ENCODE results near the gene VMO1. TPM values are rescaled to one million over a fixed set of nuclear protein-coding genes. Genes with fewer than 3 reads are reported as not detected.
A peak's percentile ranks its signal among the peaks of the same experiment; 100 is the strongest.

Gene VMO1
- total RNA-seq, 1 experiment from 2014 or later: 1.2 TPM

DNA sequence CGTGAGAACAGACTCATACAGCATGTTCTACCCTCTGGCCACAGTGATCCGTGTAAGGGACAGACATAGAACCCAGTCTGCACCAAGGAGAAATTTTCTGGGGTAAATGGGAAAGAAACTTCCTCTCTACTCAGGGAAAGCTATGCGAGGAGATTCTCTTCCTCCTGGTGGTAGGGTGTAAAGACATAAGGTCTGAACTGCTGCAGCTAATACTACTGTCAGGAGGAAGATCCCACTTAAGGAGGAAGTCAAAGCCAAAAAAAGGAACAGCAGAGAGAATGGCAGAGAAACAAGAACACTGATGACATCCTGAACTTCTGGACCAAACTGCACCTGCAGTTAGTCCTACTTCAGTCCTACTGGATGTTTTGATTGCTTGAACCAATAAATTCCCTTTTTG lies 21.6 kb downstream of the VMO1 start (continued):
- TF ChIP-seq, protein P1, sequence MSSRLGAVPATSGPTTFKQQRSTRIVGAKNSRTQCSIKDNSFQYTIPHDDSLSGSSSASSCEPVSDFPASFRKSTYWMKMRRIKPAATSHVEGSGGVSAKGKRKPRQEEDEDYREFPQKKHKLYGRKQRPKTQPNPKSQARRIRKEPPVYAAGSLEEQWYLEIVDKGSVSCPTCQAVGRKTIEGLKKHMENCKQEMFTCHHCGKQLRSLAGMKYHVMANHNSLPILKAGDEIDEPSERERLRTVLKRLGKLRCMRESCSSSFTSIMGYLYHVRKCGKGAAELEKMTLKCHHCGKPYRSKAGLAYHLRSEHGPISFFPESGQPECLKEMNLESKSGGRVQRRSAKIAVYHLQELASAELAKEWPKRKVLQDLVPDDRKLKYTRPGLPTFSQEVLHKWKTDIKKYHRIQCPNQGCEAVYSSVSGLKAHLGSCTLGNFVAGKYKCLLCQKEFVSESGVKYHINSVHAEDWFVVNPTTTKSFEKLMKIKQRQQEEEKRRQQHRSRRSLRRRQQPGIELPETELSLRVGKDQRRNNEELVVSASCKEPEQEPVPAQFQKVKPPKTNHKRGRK (CRISPR knock-in tag; IDR thresholded peaks at IDR 0.05; ENCODE audit: borderline replicate concordance): no peak
- TF ChIP-seq, protein P2, sequence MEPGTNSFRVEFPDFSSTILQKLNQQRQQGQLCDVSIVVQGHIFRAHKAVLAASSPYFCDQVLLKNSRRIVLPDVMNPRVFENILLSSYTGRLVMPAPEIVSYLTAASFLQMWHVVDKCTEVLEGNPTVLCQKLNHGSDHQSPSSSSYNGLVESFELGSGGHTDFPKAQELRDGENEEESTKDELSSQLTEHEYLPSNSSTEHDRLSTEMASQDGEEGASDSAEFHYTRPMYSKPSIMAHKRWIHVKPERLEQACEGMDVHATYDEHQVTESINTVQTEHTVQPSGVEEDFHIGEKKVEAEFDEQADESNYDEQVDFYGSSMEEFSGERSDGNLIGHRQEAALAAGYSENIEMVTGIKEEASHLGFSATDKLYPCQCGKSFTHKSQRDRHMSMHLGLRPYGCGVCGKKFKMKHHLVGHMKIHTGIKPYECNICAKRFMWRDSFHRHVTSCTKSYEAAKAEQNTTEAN (CRISPR knock-in tag; IDR thresholded peaks at IDR 0.05): no peak
- TF ChIP-seq NFE2L1 (CRISPR knock-in tag; IDR thresholded peaks at IDR 0.05) (no peak), GTF2I (CRISPR knock-in tag; conservative IDR thresholded peaks at IDR 0.05) (no peak)

DNA sequence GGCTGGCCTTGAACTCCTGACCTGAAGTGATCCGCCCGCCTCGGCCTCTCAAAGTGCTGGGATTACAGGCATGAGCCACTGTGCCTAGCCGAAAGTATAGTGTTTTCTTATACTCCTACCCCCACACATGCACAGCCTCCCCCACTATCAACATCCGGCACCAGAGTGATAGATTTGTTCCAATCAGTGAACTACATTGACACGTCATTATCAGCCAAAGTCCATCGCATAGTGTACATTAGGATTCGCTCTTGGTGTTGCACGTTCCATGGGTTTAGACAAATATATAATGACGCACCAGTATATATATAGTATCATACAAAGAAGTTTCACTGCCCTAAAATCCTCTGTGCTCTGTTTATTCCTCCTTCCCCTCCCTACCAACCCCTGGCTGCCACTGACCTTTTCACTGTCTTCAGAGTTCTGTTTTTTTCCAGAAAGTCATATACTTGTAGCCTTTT lies 26.4 kb downstream of the VMO1 start:
- ATAC-seq: no peak
- Mint-ChIP-seq H3K27me3 (ENCODE audit: low read depth) (peaks cover 6% of the 10 kb centered on the region; the same call in 1 of the 2 replicates), H3K4me3 (no peak overlapping the region), H3K4me1 (no peaks in the 10 kb centered on the region), H3K9me3 (no peaks in the 10 kb centered on the region), H3K36me3 (no peaks in the 10 kb centered on the region), H3K27ac (no peak overlapping the region)
- DNase-seq (ENCODE audit: low spot score): no peak
- ChIA-PET POLR2A (no interaction called here), CTCF (interaction anchor here (1.1 kb wide), 1 partner anchor 30 kb away, joined by 4 read pairs; no protein-coding TSS in a partner anchor)
- no peak for TF ChIP-seq ATF1 (CRISPR knock-in tag; IDR thresholded peaks at IDR 0.05)
- no peak for TF ChIP-seq JUN (CRISPR knock-in tag; IDR thresholded peaks at IDR 0.05)
- no peak for TF ChIP-seq ZNF263 (CRISPR knock-in tag; IDR thresholded peaks at IDR 0.05; ENCODE audit: low read depth)
- TF ChIP-seq GABPB1 (CRISPR knock-in tag; IDR thresholded peaks at IDR 0.05): peak; percentile 84
- no peak for TF ChIP-seq NR3C1 (CRISPR knock-in tag; conservative IDR thresholded peaks at IDR 0.05; ENCODE audit: low read depth)
- no peak for TF ChIP-seq ZNF423 (CRISPR knock-in tag; IDR thresholded peaks at IDR 0.05)
- TF ChIP-seq GRHL2 (CRISPR knock-in tag; IDR thresholded peaks at IDR 0.05; ENCODE audit: insufficient replicate concordance, severe bottlenecking): no peak
- no peak for TF ChIP-seq MYBL2 (CRISPR knock-in tag; IDR thresholded peaks at IDR 0.05)

DNA sequence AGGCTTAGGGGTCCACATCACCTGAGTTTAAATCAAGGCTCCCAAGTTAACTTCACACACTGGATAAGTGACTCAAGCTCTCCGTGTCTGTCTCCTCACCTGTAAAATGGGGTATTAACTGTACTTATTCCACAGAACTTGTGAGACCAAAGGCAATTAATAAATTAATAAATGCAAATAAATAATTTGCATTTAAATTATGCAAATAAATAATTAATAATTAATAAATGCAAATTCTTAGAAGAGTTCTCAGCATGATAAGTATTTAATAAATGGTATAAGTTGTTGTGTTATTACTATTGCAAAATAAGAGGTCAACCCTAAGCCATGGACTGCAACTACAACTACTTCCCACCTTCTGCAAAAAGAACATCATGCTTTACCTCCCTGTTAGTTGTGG lies 32.8 kb downstream of the VMO1 start:
- peak; percentile 95 for TF ChIP-seq HMGA2 (CRISPR knock-in tag; IDR thresholded peaks at IDR 0.05)
- TF ChIP-seq, protein P3, sequence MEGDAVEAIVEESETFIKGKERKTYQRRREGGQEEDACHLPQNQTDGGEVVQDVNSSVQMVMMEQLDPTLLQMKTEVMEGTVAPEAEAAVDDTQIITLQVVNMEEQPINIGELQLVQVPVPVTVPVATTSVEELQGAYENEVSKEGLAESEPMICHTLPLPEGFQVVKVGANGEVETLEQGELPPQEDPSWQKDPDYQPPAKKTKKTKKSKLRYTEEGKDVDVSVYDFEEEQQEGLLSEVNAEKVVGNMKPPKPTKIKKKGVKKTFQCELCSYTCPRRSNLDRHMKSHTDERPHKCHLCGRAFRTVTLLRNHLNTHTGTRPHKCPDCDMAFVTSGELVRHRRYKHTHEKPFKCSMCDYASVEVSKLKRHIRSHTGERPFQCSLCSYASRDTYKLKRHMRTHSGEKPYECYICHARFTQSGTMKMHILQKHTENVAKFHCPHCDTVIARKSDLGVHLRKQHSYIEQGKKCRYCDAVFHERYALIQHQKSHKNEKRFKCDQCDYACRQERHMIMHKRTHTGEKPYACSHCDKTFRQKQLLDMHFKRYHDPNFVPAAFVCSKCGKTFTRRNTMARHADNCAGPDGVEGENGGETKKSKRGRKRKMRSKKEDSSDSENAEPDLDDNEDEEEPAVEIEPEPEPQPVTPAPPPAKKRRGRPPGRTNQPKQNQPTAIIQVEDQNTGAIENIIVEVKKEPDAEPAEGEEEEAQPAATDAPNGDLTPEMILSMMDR (IDR thresholded peaks at IDR 0.05): no peak
- ATAC-seq (no peak), DNase-seq (ENCODE audit: low spot score) (no peak)
- Mint-ChIP-seq H3K27ac (no peak overlapping the region), H3K36me3 (no peaks in the 10 kb centered on the region), H3K4me3 (no peak overlapping the region), H3K9me3 (no peaks in the 10 kb centered on the region), H3K4me1 (peaks cover 6% of the 10 kb centered on the region), H3K27me3 (ENCODE audit: low read depth) (peaks cover 7% of the 10 kb centered on the region; the same call in 1 of the 2 replicates)
- ChIA-PET CTCF (interaction anchor here (1.0 kb wide), 1 partner anchor 48 kb away, joined by 3 read pairs; no protein-coding TSS in a partner anchor), POLR2A (interaction anchor here (0.6 kb wide), 1 partner anchor 27 kb away, joined by 3 read pairs; no protein-coding TSS in a partner anchor)

DNA sequence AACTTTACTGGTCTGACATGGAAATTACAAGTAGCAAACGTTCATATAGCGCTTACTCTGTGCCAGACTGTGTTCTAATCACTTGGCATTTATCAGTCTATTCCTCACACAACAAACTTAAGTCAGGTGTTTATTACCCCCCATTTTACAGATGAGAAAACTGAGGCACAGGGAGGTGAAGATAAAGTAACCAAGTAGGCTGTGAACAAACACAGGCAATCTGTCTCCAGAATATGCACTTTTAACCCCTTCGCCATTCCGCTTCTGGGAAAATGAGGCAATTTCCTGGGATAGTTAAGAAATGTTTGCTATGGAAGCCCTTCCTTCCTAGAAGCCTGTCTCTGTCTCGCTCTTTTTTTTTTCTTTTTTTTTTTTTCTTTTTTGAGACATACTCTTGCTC lies 34.2 kb downstream of the VMO1 start:
- no peak for DNase-seq (ENCODE audit: low spot score)

More for the DNA sequence above, 34.2 kb downstream of the VMO1 start:
- H3K9me3 Mint-ChIP-seq: no peaks in the 10 kb centered on the region
- H3K4me3 Mint-ChIP-seq: no peak overlapping the region
- CTCF ChIA-PET: no interaction called here
- ATAC-seq: no peak
- peaks cover 7% of the 10 kb centered on the region for H3K27me3 Mint-ChIP-seq (ENCODE audit: low read depth)
- H3K4me1 Mint-ChIP-seq: peaks cover 7% of the 10 kb centered on the region
- POLR2A ChIA-PET: no interaction called here
- H3K27ac Mint-ChIP-seq: no peak overlapping the region
- TF ChIP-seq GABPB1 (CRISPR knock-in tag; IDR thresholded peaks at IDR 0.05): peak; percentile 95
- TF ChIP-seq, protein P2 (CRISPR knock-in tag; IDR thresholded peaks at IDR 0.05): no peak
- no peaks in the 10 kb centered on the region for H3K36me3 Mint-ChIP-seq
